ENCODE results near the gene CCKAR.

The CCKAR gene

GRCh38 chr4:26525136-26525770 lies 35.0 kb upstream of the CCKAR start:
- no peak for DNase-seq (ENCODE audit: low read depth)
- H3K4me3 ChIP-seq (ENCODE audit: low read depth, low read length) = no peak overlapping the region
- TF ChIP-seq CTCF (IDR thresholded peaks at IDR 0.05; ENCODE audit: insufficient read depth, low read depth, low read length, missing control alignments) = no peak

GRCh38 chr4:26524011-26524410 lies 33.7 kb upstream of the CCKAR start:
- H3K4me3 ChIP-seq (ENCODE audit: low read depth, low read length) = no peak overlapping the region
- TF ChIP-seq CTCF (IDR thresholded peaks at IDR 0.05; ENCODE audit: insufficient read depth, low read depth, low read length, missing control alignments) = no peak
- DNase-seq (ENCODE audit: low read depth) = no peak

GRCh38 chr4:26522478-26522877 lies 32.2 kb upstream of the CCKAR start:
- TF ChIP-seq CTCF (IDR thresholded peaks at IDR 0.05; ENCODE audit: insufficient read depth, low read depth, low read length, missing control alignments) = no peak
- H3K4me3 ChIP-seq (ENCODE audit: low read depth, low read length) = no peak overlapping the region
- DNase-seq (ENCODE audit: low read depth) = no peak

GRCh38 chr4:26520728-26521450 lies 30.6 kb upstream of the CCKAR start:
- no peak for DNase-seq (ENCODE audit: low read depth)
- TF ChIP-seq CTCF (IDR thresholded peaks at IDR 0.05; ENCODE audit: insufficient read depth, low read depth, low read length, missing control alignments) = no peak

GRCh38 chr4:26515936-26516335 lies 25.7 kb upstream of the CCKAR start:
- DNase-seq (ENCODE audit: low read depth) = no peak
- TF ChIP-seq CTCF (IDR thresholded peaks at IDR 0.05; ENCODE audit: insufficient read depth, low read depth, low read length, missing control alignments) = no peak
- H3K4me3 ChIP-seq (ENCODE audit: low read depth, low read length) = no peak overlapping the region

More at GRCh38 chr4:26520728-26521450, 30.6 kb upstream of the CCKAR start:
- no peak overlapping the region for H3K4me3 ChIP-seq (ENCODE audit: low read depth, low read length)

- no peak for DNase-seq (ENCODE audit: low read depth)
- no peak for TF ChIP-seq CTCF (IDR thresholded peaks at IDR 0.05; ENCODE audit: insufficient read depth, low read depth, low read length, missing control alignments)
Observed at GRCh38 chr4:26510334-26510964, 20.2 kb upstream of the CCKAR start.

More at GRCh38 chr4:26510334-26510964, 20.2 kb upstream of the CCKAR start:
- no peak overlapping the region for H3K4me3 ChIP-seq (ENCODE audit: low read depth, low read length)
